Right lobe of liver (tissue), 6 donors: ENCODE results near the gene BBX. TPM values are rescaled to one million over a fixed set of nuclear protein-coding genes. Genes with fewer than 3 reads are reported as not detected.

Source experiments
- ATAC-seq, 4 donors: fragments of 200-7000 bp; cut with Tn5 transposase; one replicate each; pipeline ENCODE4 v1.9.1; 2020; ENCODE audit warnings: mild to moderate bottlenecking in 4 of 4, moderate library complexity in 4 of 4
- DNase-seq, 3 donors: peaks; one replicate each; pipeline ENCODE4 v3.0.0-alpha.2; 2020
- H3K27ac ChIP-seq, 3 donors: fragments of 200-600 bp; one replicate each; pipeline ENCODE4 v1.8.0; 2022
- H3K27me3 ChIP-seq, 2 donors: fragments of 200-600 bp; one replicate each; pipeline ENCODE4 v1.8.0; 2022
- H3K36me3 ChIP-seq, 4 donors: fragments of 200-600 bp; sonication (generic) in 1 of 4; one replicate each; pipeline versions ENCODE4 v1.5.1 to v1.8.0; 2017 to 2022; ENCODE audit warnings: control low read depth in 1 of 4
- H3K4me1 ChIP-seq, 4 donors: fragments of 200-600 bp; sonication (generic) in 1 of 4; one replicate each; pipeline versions ENCODE4 v1.5.1 to v1.8.0; 2017 to 2022; ENCODE audit warnings: control low read depth in 1 of 4
- H3K4me3 ChIP-seq, 3 donors: fragments of 200-600 bp; one replicate each; pipeline ENCODE4 v1.8.0; 2022
- H3K9me3 ChIP-seq, 4 donors: fragments of 200-600 bp; sonication (generic) in 1 of 4; one replicate each; pipeline versions ENCODE4 v1.5.1 to v1.8.0; 2017 to 2022; ENCODE audit warnings: control low read depth in 1 of 4
- CTCF ChIP-seq, 4 donors: fragments of 200-600 bp in 3 of 4; fragments of 450-650 bp in 1 of 4; IDR thresholded peaks; one replicate each; pipeline versions ENCODE4 v1.5.1 to v1.8.0; 2016 to 2022; ENCODE audit warnings: antibody characterized with exemption in 4 of 4, mild to moderate bottlenecking in 2 of 4
- POLR2A ChIP-seq: fragments of 450-650 bp; IDR thresholded peaks from one replicate; pipeline ENCODE4 v1.6.1; 2017; ENCODE audit warnings: antibody characterized with exemption, mild to moderate bottlenecking
- WGBS: methylation state at CpG from one replicate; pipeline ENCODE4 v1.1.6; 2018; ENCODE audit warnings: low coverage, low lambda C conversion rate; ENCODE audit not compliant: insufficient coverage; ENCODE audit errors: missing lambda C conversion rate; 5-methylcytosine and 5-hydroxymethylcytosine counted together
- intact Hi-C, 2 donors: fragments of 100-400 bp; cut with DNase I; formaldehyde crosslinking; loops; one replicate each; pipeline versions ENCODE4 v1.11.2 to v1.14.1; 2022
- total RNA-seq, 6 experiments: library from RNA; depleted of rRNA in 2 of 6; stranded (reverse); fragments of >200 nt in 2 of 6; fragmentation: NEBNext Ultra II Directional in 3 of 6; extraction: Animal tissue kit (Norgen Biotek cat#: 25700) in 3 of 6; gene quantifications; one replicate each; pipeline versions ENCODE4 v1.1.0 to v1.2.4, GENCODE V29; 2016 to 2023
- donor health status: DM: no; HTN: yes; CAD: no.
- donor health status: DM: no; HTN: no; CAD: no.
- donor health status: DM: no; HTN: no; CAD: no.
- donor health status: DM: no; HTN: yes; CAD: no.
- donor health status: DM: no; HTN: yes; CAD: no.

The BBX gene
- total RNA-seq, 6 experiments from 2014 or later = 15.0 to 22.4 (median 19.1) TPM

- H3K27ac ChIP-seq = no peak overlapping the region
- 56% methylated on average over 11 of the region's 11 CpGs for WGBS
- intact Hi-C loops = no loop called here
- H3K4me3 ChIP-seq = no peak overlapping the region
- no peak for DNase-seq
- no peaks in the 10 kb centered on the region for H3K27me3 ChIP-seq
- H3K9me3 ChIP-seq = no peaks in the 10 kb centered on the region
- no peaks in the 10 kb centered on the region for H3K36me3 ChIP-seq
- ATAC-seq = peak in 1 of 4 donors; percentile 50
- TF ChIP-seq POLR2A = no peak
- no peak for TF ChIP-seq CTCF (IDR thresholded peaks at IDR 0.05)
- H3K4me1 ChIP-seq = peaks cover 0 to 6% (median 0%) of the 10 kb centered on the region in 4 donors
Observed at GRCh38 chr3:107845380-107846278, 322.9 kb downstream of the BBX start.

- 44% methylated on average over 10 of the region's 10 CpGs for WGBS
- Histone ChIP-seq H3K4me3 (no peak overlapping the region), H3K4me1 (peaks cover 0 to 6% (median 0%) of the 10 kb centered on the region in 4 donors), H3K9me3 (no peaks in the 10 kb centered on the region), H3K27me3 (no peaks in the 10 kb centered on the region), H3K27ac (no peak overlapping the region), H3K36me3 (no peaks in the 10 kb centered on the region)
- TF ChIP-seq CTCF (IDR thresholded peaks at IDR 0.05) = peak; percentile 51 to 77 (median 60)
- no peak for TF ChIP-seq POLR2A
- intact Hi-C loops = no loop called here
- peak; percentile 60 to 69 (median 66) for DNase-seq
- ATAC-seq = peak; percentile 92 to 95 (median 94)
Observed at GRCh38 chr3:107846279-107846852, 323.6 kb downstream of the BBX start.

- 58% methylated on average over 8 of the region's 8 CpGs for WGBS
- Histone ChIP-seq H3K4me1 (peaks cover 0 to 6% (median 0%) of the 10 kb centered on the region in 4 donors), H3K36me3 (no peaks in the 10 kb centered on the region), H3K27ac (no peak overlapping the region), H3K9me3 (no peaks in the 10 kb centered on the region), H3K27me3 (no peaks in the 10 kb centered on the region), H3K4me3 (no peak overlapping the region)
- no peak for TF ChIP-seq CTCF (IDR thresholded peaks at IDR 0.05)
- TF ChIP-seq POLR2A = no peak
- ATAC-seq (no peak), DNase-seq (no peak)
- intact Hi-C loops = no loop called here
Observed at GRCh38 chr3:107847791-107848190, 325.0 kb downstream of the BBX start.

GRCh38 chr3:107848351-107848915 lies 325.7 kb downstream of the BBX start:
- no peaks in the 10 kb centered on the region for H3K27me3 ChIP-seq
- no peak overlapping the region for H3K4me3 ChIP-seq
- 69% methylated on average over 3 of the region's 5 CpGs for WGBS
- H3K27ac ChIP-seq = no peak overlapping the region
- ATAC-seq (no peak), DNase-seq (no peak)
- H3K36me3 ChIP-seq = no peaks in the 10 kb centered on the region
- H3K4me1 ChIP-seq = peaks cover 0 to 6% (median 0%) of the 10 kb centered on the region in 4 donors
- H3K9me3 ChIP-seq = no peaks in the 10 kb centered on the region
- intact Hi-C loops = no loop called here
- TF ChIP-seq CTCF (IDR thresholded peaks at IDR 0.05) = no peak
- no peak for TF ChIP-seq POLR2A
